ENCODE results near the gene PHF21B. TPM values are rescaled to one million over a fixed set of nuclear protein-coding genes. Genes with fewer than 3 reads are reported as not detected.

Gene PHF21B
- total RNA-seq, 1 donor from 2014 or later: 113 TPM

GRCh38 chr22:45019861-45020655 lies 10.3 kb upstream of the PHF21B start:
- TF ChIP-seq CTCF (IDR thresholded peaks at IDR 0.05; ENCODE audit: partially characterized antibody, unreplicated experiment): no peak
- H3K36me3 Mint-ChIP-seq (ENCODE audit: unreplicated experiment): no peaks in the 10 kb centered on the region
- peaks cover 1% of the 10 kb centered on the region for H3K4me1 Mint-ChIP-seq (ENCODE audit: low read depth, unreplicated experiment)
- H3K4me3 Mint-ChIP-seq (ENCODE audit: unreplicated experiment): no peak overlapping the region
- H3K9me3 Mint-ChIP-seq (ENCODE audit: unreplicated experiment): peaks cover 5% of the 10 kb centered on the region
- H3K27ac Mint-ChIP-seq (ENCODE audit: unreplicated experiment): no peak overlapping the region
- no peak for DNase-seq
- peaks cover 4% of the 10 kb centered on the region for H3K27me3 Mint-ChIP-seq (ENCODE audit: unreplicated experiment)

DNA sequence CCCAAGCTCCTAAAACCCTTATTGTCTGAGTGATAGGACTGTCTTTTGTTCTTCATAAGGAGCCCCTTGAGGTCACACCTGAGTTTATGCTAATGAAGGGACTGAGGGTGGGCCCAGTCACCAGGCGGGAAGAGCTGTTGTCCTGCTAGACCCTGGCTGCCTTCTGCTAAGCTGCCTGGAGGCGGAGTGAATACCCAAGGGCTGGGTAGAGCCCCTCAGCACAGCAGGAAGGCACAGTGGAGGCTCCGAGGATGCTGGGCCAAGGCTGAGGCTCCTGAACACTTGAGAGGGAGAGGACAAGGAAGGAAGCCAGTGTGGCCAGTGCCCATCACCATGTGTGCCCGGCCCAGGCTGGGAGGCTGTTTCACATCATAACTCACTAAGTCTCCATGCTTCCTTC lies 4.8 kb upstream of the PHF21B start:
- no peak for TF ChIP-seq CTCF (IDR thresholded peaks at IDR 0.05; ENCODE audit: partially characterized antibody, unreplicated experiment)
- Mint-ChIP-seq H3K4me3 (ENCODE audit: unreplicated experiment) (no peak overlapping the region), H3K27ac (ENCODE audit: unreplicated experiment) (no peak overlapping the region), H3K27me3 (ENCODE audit: unreplicated experiment) (peaks cover 11% of the 10 kb centered on the region), H3K4me1 (ENCODE audit: low read depth, unreplicated experiment) (peaks cover 7% of the 10 kb centered on the region), H3K36me3 (ENCODE audit: unreplicated experiment) (no peaks in the 10 kb centered on the region), H3K9me3 (ENCODE audit: unreplicated experiment) (peaks cover 14% of the 10 kb centered on the region)
- DNase-seq: no peak

GRCh38 chr22:45013138-45013537 lies 3.3 kb upstream of the PHF21B start:
- peaks cover 6% of the 10 kb centered on the region for H3K4me1 Mint-ChIP-seq (ENCODE audit: low read depth, unreplicated experiment)
- H3K9me3 Mint-ChIP-seq (ENCODE audit: unreplicated experiment): peaks cover 12% of the 10 kb centered on the region
- H3K4me3 Mint-ChIP-seq (ENCODE audit: unreplicated experiment): no peak overlapping the region
- no peak for DNase-seq
- no peaks in the 10 kb centered on the region for H3K36me3 Mint-ChIP-seq (ENCODE audit: unreplicated experiment)
- peaks cover 11% of the 10 kb centered on the region for H3K27me3 Mint-ChIP-seq (ENCODE audit: unreplicated experiment)
- H3K27ac Mint-ChIP-seq (ENCODE audit: unreplicated experiment): no peak overlapping the region
- no peak for TF ChIP-seq CTCF (IDR thresholded peaks at IDR 0.05; ENCODE audit: partially characterized antibody, unreplicated experiment)

GRCh38 chr22:45010532-45010900 lies 711 bp upstream of the PHF21B start:
- Mint-ChIP-seq H3K27me3 (ENCODE audit: unreplicated experiment) (peaks cover 14% of the 10 kb centered on the region), H3K27ac (ENCODE audit: unreplicated experiment) (peak overlapping the region; percentile 99), H3K36me3 (ENCODE audit: unreplicated experiment) (no peaks in the 10 kb centered on the region), H3K4me1 (ENCODE audit: low read depth, unreplicated experiment) (peaks cover 16% of the 10 kb centered on the region), H3K9me3 (ENCODE audit: unreplicated experiment) (peaks cover 18% of the 10 kb centered on the region), H3K4me3 (ENCODE audit: unreplicated experiment) (peak overlapping the region; percentile 99)
- no peak for DNase-seq
- TF ChIP-seq CTCF (IDR thresholded peaks at IDR 0.05; ENCODE audit: partially characterized antibody, unreplicated experiment): no peak

Measured in glutamatergic neuron (in vitro differentiated cells).